HPDE6-E6E7 (cell line): Measurements from ENCODE around the gene GPBP1L1.
"Not testable (repeated sequence)": the region's sequence is repeated elsewhere in the genome, so short reads cannot be mapped to it uniquely, and the experiment has no call there.

Experiments
- DNase-seq: peaks from one replicate; pipeline ENCODE4 v3.0.0; 2011; ENCODE audit warnings: missing footprints; ENCODE audit errors: extremely low spot score

Gene GPBP1L1

DNA sequence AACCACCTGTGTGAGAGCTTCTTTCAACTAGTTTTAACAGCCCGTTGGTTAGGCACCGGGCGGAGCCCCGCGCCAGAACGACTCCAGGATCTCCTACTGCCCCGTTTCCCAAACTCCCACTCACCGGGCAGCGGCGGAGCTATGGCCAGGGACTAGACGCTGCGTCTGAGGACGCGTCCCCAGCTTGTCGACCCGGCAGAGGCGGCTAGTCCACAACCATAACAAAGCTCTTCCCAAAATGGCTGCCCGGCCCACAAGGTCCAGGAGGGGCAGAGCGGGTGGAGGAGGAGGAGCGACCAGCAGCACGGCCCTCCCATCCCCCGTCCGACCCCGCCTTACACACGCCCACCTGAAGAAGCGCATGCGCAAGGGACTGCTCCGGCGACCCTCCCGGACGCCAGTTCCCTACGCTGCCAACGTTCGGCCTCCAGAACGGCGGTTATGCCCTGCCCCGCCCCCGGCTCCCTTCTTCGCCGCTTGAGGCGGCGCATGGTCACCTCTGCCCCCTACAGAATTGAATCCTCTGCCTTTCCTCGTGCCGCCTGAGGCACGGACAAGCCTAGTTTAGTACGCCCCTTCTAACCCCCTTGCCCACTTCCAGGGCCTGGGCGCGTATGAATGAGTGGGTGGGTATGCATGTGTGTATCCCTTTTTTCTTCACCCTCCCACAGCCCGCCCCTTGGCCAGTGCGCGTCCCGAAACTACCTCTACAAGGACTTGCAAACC, at the start of gene GPBP1L1:
Gene GPBP1L1, minus strand, starts transcription at position 246 of the 726 bp plus-strand sequence. CDS start 27,446 bp downstream, outside the sequence.
- peak; percentile 94 for DNase-seq

DNA sequence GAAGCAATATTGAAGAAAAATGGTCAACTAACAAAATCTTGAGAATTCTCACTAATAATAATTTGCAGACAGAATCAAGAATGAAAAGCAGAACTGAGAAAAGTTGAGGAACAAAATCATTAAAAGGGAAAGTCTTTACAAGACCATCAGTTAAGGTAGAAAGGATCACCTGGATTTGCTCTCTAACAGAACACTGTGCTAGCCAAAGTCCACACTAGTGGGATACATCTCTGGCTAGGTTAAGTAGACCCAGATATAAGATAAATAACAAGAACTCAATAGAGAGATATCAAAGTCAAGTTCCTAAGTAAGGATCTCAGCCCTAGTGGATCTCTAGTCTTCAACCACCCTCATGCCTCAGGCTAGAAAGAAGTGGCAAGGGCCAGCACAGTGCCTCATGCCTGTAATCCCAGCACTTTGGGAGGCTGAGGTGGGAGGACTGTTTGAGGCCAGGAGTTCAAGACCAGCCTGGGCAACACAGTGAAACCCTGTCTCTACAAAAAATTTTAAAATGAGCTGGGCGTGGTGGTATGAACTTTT, 44.5 kb upstream of the GPBP1L1 start:
- no peak for DNase-seq

GRCh38 chr1:45730075-45730779, 43.9 kb upstream of the GPBP1L1 start:
- peak; percentile 25 for DNase-seq

- DNase-seq: not testable (repeated sequence)
These were observed 39.7 kb upstream of the GPBP1L1 start for GRCh38 chr1:45726007-45726406.

GRCh38 chr1:45723248-45723930, 37.1 kb upstream of the GPBP1L1 start:
- no peak for DNase-seq

DNA sequence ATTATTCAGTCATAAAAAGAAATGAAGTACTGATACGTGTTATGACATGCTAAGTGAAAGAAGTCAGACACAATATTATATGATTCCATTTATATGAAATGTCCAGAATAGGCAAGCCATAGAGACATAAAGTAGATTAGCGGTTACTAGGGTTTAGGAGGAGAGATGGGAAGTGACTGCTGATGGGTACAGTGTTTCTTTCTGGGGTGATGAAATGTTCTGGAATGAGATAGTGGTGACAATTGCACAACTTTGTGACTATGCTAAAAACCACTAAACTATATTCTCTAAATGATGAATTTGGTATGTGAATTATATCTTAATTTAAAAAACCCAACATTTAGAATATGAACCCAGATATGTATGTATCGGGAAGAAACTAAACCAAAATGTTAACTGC, 36.5 kb upstream of the GPBP1L1 start:
- no peak for DNase-seq

DNA sequence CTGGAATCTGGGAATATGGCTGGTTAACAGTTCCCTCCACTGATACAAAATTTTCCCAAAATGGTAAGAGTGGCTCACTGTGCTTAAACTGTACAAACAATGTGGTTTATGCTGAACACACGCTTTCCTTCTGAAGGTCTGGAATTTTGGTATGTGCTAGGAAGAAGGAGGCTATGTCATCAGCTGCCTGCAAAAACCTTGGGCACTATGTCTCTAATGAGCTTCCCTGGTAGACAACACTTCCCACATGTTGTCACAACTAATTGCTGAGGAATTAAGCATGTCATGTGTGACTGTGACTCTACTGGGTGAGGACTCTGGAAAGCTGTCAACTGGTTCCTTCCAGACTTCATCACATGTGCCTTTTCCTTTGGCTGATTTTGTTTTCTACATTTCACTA, 34.9 kb upstream of the GPBP1L1 start:
- no peak for DNase-seq

DNA sequence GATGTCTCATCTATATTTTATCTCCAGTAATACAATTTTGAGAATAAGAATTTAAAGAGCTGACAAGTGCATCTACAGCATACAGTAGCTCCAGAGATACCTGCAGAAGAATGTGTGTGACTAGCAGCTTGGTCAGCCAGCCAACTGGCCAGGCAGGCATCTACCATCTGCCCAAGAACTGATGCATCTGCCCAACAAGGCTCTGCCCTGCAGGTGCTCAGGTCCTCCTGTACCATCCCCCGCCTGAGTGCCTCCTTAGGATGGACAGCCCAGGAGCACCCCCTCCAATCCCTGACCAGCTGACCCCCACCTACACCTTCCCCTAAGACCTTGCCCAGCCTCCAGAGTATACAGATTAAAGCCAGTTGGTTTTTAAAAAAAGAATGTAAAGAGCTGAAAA, 32.0 kb upstream of the GPBP1L1 start:
- DNase-seq: no peak

DNA sequence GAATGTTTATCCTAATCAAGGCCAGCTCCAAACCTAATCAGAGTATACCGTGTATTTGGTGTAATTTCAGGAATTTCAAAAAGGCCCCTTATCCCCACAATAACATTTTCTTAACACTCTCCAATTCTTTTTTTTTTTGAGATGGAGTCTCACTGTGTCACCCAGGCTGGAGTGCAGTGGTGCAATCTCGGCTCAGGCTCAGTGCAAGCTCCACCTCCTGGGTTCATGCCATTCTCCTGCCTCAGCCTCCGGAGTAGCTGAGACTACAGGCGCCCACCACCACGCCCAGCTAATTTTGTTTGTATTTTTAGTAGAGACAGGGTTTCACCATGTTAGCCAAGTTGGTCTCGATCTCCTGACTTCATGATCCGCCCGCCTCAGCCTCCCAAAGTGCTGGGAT, 31.1 kb upstream of the GPBP1L1 start:
- not testable (repeated sequence) for DNase-seq

DNA sequence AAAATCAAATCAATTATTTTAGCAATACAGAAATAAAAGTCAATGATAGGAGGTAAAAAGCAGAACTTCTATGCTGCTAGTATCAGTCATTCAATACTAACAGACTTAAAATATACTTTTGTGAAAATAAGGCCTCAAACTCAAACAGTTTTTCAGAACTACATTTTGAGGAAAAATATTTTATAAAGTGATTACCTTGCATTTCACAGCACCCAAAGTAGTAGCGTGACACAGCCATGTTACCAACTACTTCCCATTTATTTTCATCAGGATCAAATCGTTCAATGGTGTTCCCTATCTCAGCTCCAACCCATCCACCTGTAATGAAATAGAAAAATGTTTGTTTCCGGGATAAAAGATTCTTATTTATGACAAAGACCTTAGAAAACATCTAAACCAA, 30.4 kb upstream of the GPBP1L1 start:
- DNase-seq: no peak

- no peak for DNase-seq
These were observed 27.4 kb upstream of the GPBP1L1 start for GRCh38 chr1:45713711-45714110.

DNA sequence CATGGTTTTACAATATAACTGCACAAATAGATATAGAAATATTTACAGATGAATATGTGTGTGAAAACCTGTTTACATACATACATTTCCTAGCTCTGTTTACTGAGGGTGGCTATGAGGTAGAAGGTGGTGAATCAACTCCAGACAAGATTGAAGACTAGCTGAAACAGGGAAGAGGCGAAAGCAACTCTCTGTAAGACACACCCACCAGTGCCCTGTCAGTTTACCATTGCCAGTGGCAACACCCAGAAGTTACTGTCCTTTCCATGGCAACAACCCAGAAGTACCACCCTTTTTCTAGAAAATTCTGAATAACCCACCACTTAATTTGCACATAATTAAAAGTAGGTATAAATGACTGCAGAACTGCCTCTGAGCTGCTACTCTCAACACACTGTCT, 18.3 kb upstream of the GPBP1L1 start:
- DNase-seq: no peak

- DNase-seq: no peak
These were observed 8.5 kb upstream of the GPBP1L1 start for GRCh38 chr1:45694823-45695222.

- not testable (repeated sequence) for DNase-seq
These were observed 7.5 kb upstream of the GPBP1L1 start for GRCh38 chr1:45693811-45694210.

- peak; percentile 55 for DNase-seq
These were observed 1.7 kb upstream of the GPBP1L1 start, which contains the start of gene TMEM69 for GRCh38 chr1:45687754-45688740. TMEM69 (plus strand) TSS chr1:45688181; CDS start chr1:45691069, 2,888 bp downstream.

GRCh38 chr1:45687014-45687753, 851 bp upstream of the GPBP1L1 start:
- DNase-seq: peak; percentile 93

GRCh38 chr1:45686015-45686287, 382 bp downstream of the GPBP1L1 start:
- peak; percentile 29 for DNase-seq

DNA sequence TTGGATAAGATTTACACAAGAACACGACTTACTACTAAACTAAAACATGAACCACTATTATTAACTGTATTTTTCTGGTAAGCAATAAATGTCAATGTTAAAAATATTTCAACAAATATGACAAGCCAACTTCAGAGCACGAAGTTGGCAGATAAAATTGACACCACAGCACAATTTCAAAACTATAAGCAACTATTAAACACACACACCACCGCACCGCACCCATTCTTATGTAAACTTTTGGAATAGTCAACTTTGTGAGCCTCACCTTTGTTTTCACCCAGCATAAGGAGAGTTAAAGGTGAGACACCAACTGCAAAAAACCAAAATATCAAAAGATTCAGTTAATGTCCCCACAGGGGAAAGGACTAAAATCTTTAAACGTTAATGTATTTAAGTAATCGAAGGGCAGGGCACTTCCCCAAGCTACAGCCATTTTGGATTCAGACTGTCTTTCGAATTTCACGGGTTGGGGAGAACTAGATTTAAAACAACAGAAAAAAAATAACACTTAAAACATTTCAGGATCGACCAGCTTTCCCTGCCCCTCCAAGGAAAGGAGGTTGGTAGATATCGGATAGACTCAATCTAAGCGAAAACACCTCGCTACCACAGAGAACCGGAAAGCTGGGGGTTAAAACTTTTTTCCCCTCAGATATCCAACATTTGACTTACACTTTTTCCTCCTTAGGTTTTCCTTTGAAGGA, 872 bp downstream of the GPBP1L1 start:
- DNase-seq: peak; percentile 9

GRCh38 chr1:45684402-45684801, 1.9 kb downstream of the GPBP1L1 start:
- no peak for DNase-seq

DNA sequence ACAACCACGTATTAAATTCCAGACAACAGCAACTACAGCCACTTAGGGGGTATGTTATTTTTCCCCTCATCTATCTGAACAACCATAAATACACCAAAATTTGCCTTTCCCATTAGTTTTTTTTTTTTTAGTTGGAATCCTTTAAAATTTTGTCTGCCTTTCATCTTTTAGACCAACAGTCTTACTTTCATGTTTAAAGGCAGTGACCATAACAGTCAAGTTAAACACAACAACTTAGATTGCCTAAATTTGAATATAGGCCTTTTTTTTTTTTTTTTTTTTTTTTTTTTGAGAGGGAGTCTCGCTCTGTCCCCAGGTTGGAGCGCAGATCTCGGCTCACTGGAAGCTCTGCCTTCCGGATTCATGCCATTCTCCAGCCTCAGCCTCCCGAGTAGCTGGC, 3.4 kb downstream of the GPBP1L1 start:
- no peak for DNase-seq
